MG63 (cell line): ENCODE data around the gene BCAR3. TPM values are rescaled to one million over a fixed set of nuclear protein-coding genes. Genes with fewer than 3 reads are reported as not detected.

Experiments
- DNase-seq: peaks from one replicate; pipeline ENCODE4 v3.0.0-alpha.2; 2020
- H3K27me3 ChIP-seq: fragments of 250-450 bp; sonication (Bioruptor Pico); 2 replicates; pipeline ENCODE4 v1.5.1; 2020; ENCODE audit warnings: mild to moderate bottlenecking, moderate library complexity
- H3K36me3 ChIP-seq: fragments of 250-450 bp; sonication (Bioruptor Pico); 2 replicates; pipeline ENCODE4 v1.5.1; 2020; ENCODE audit warnings: mild to moderate bottlenecking, moderate library complexity
- H3K4me3 ChIP-seq: fragments of 250-450 bp; sonication (Bioruptor Pico); 2 replicates; pipeline ENCODE4 v1.5.1; 2020; ENCODE audit warnings: mild to moderate bottlenecking, moderate library complexity
- H3K9me3 ChIP-seq: fragments of 250-450 bp; sonication (Bioruptor Pico); 2 replicates; pipeline ENCODE4 v1.5.1; 2020; ENCODE audit warnings: mild to moderate bottlenecking, moderate library complexity
- total RNA-seq: library from RNA; depleted of rRNA; stranded (reverse); fragments of >200 nt; shearing (Covaris generic); gene quantifications from 2 replicates; pipeline ENCODE4 v1.2.3, GENCODE V29; 2014; ENCODE audit warnings: low replicate concordance

The BCAR3 gene
- total RNA-seq, 1 experiment from 2014 or later: 26.0 TPM

- Histone ChIP-seq H3K27me3 (no peaks in the 10 kb centered on the region), H3K9me3 (no peaks in the 10 kb centered on the region), H3K4me3 (no peak overlapping the region), H3K36me3 (no peaks in the 10 kb centered on the region)
- peak; percentile 12 for DNase-seq
These were observed 128.7 kb downstream of the BCAR3 start for GRCh38 chr1:93552741-93553455.

DNA sequence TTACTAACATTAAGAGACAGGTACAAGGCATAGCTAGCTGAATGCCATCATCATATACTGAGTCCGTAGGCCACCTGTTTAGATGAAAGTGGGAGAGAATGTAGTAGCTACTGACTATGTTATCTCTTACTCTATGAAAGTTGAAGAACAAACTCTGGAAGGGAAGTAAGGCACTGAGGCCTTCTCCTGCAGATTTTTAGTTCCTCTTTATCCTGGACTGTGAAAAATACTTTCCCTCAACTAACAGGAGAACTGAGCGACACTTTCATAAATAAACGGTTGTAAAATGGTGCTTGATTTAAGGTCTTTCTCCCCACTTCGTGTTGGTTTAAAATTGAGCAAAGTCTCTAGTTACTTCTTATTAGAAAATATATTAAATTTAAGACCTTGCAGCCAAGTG, 131.8 kb downstream of the BCAR3 start:
- Histone ChIP-seq H3K27me3 (no peaks in the 10 kb centered on the region), H3K9me3 (no peaks in the 10 kb centered on the region), H3K4me3 (no peak overlapping the region), H3K36me3 (no peaks in the 10 kb centered on the region)
- no peak for DNase-seq

DNA sequence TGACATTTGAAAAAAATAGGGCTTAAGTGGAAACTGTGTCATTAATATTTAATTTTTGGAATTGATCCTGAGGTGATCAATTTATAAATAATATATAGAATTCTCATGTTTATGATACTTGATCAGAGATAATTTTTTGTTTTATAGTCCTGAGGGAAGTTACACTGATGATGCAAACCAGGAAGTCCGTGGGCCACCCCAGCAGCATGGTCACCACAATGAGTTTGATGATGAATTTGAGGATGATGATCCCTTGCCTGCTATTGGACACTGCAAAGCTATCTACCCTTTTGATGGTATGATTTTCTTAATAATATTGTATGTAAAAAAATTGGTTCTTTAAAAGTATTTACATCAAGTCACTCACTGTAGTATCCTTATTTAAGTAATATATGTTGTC, 132.5 kb downstream of the BCAR3 start:
- no peaks in the 10 kb centered on the region for H3K36me3 ChIP-seq
- no peaks in the 10 kb centered on the region for H3K27me3 ChIP-seq
- no peaks in the 10 kb centered on the region for H3K9me3 ChIP-seq
- DNase-seq: no peak
- no peak overlapping the region for H3K4me3 ChIP-seq

- Histone ChIP-seq H3K4me3 (no peak overlapping the region), H3K27me3 (no peaks in the 10 kb centered on the region), H3K9me3 (no peaks in the 10 kb centered on the region), H3K36me3 (no peaks in the 10 kb centered on the region)
- no peak for DNase-seq
These were observed 135.3 kb downstream of the BCAR3 start for GRCh38 chr1:93546162-93546863.

DNA sequence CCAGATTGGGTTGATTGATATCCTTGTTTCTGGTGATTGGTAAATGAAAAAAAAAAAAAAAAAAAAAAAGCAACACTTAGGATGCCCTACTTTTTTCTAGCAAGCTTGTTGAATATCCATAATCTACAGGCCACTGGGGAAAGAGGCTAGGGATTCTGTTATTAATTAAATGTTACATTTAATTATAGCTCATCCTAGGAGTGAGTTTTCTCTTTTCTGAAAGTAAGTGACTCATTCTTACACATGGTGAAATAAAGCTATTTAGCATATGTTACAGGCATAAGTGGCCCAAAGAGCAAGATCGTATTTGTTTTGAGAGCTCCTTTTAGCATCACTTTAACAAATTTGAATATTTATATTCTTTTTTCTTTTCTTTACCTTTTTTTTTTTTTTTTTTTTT, 139.2 kb downstream of the BCAR3 start:
- H3K9me3 ChIP-seq: no peaks in the 10 kb centered on the region
- no peaks in the 10 kb centered on the region for H3K27me3 ChIP-seq
- H3K4me3 ChIP-seq: no peak overlapping the region
- DNase-seq: no peak
- H3K36me3 ChIP-seq: no peaks in the 10 kb centered on the region

GRCh38 chr1:93541045-93541444, 140.6 kb downstream of the BCAR3 start:
- Histone ChIP-seq H3K36me3 (no peaks in the 10 kb centered on the region), H3K9me3 (no peaks in the 10 kb centered on the region)
- no peak for DNase-seq

DNA sequence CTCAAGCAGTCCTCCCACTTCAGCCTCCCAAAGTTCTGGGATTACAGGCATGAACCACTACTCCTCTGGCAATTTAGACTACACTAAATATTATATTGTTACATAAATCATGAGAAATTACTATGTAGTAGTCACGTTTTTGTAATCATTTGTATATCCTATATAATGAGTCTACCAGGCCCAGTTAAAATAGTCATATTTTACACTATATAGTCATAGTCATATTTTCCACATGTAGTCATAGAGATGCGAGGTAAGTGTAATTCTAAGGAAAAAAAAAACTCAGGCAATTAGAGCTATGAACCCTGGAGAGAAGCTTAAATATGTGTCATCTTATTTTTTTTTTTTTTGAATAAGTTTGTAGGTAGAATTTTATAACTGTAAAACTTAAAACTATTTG, 143.7 kb downstream of the BCAR3 start:
- Histone ChIP-seq H3K4me3 (no peak overlapping the region), H3K27me3 (no peaks in the 10 kb centered on the region), H3K9me3 (0 out of 2 replicates have a peak, but pooled peaks cover under 1% of the 10 kb centered on the region), H3K36me3 (no peaks in the 10 kb centered on the region)
- DNase-seq: no peak

More at GRCh38 chr1:93541045-93541444, 140.6 kb downstream of the BCAR3 start:
- H3K4me3 ChIP-seq: no peak overlapping the region
- no peaks in the 10 kb centered on the region for H3K27me3 ChIP-seq

DNA sequence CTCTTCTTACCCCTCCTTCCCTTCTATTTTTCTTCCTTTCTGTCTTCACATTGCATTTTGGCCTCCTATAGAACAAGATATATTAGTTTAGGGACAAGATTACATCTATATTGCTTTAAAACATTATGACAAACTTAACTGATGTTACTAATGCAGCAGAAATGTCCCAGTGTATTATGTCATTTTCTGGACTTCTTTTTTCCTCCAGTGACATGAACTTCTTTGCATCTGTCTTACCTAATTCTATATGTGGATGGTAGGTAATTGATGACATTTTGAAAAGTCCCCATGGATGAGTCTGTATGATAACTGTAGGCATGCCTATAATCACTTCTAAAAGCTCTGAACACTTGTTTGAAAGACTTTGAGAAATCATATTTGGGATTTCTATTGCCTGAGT, 144.2 kb downstream of the BCAR3 start:
- DNase-seq: no peak

GRCh38 chr1:93533677-93534076, 148.0 kb downstream of the BCAR3 start:
- H3K27me3 ChIP-seq: no peaks in the 10 kb centered on the region
- H3K9me3 ChIP-seq: 0 out of 2 replicates have a peak, but pooled peaks cover 5% of the 10 kb centered on the region
- DNase-seq: no peak
- no peak overlapping the region for H3K4me3 ChIP-seq
- no peaks in the 10 kb centered on the region for H3K36me3 ChIP-seq

More for the DNA sequence above, 144.2 kb downstream of the BCAR3 start:
- Histone ChIP-seq H3K4me3 (no peak overlapping the region), H3K9me3 (0 out of 2 replicates have a peak, but pooled peaks cover 5% of the 10 kb centered on the region), H3K36me3 (no peaks in the 10 kb centered on the region), H3K27me3 (no peaks in the 10 kb centered on the region)

GRCh38 chr1:93532780-93533378, 148.8 kb downstream of the BCAR3 start:
- Histone ChIP-seq H3K36me3 (no peaks in the 10 kb centered on the region), H3K4me3 (no peak overlapping the region), H3K9me3 (0 out of 2 replicates have a peak, but pooled peaks cover 5% of the 10 kb centered on the region), H3K27me3 (no peaks in the 10 kb centered on the region)
- DNase-seq: no peak

DNA sequence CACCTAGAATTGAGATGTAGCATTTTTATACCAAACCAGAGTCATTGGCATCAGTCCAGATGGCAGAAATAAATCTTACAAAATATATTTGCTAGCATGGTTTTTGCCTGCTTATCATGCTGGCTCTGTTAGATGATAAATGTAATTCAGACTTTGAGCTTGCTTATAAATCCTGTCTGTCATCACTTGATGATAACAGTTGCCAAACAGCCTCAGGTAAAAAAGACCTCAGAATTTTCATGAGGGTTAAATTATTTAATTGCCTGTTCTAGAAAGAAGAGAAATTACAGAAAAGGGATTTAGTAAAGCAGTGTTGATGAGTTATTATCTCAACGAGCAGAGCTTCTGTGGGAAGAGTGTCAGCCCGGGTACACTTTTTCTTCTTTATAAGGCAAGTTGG, 150.4 kb downstream of the BCAR3 start:
- H3K36me3 ChIP-seq: no peaks in the 10 kb centered on the region

DNA sequence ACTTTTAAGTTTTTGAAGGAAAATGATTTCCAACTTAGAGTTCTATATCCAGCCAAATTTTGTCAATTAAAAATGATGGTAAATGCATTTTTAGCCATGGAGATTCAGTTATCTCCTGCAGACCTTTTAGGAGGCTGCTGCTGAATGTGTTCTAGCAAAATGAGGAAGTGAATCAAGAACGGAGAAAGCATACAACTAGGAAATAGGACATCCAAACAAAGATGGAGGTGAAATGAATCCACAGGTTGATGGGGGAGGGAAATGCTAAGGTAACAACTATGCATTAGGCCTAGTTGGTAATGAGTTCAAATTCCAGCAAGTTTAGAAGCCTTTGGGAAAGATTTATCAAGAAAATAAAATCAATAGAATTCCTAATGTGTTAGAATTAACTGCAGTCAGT, 153.2 kb downstream of the BCAR3 start:
- Histone ChIP-seq H3K36me3 (no peaks in the 10 kb centered on the region), H3K27me3 (no peaks in the 10 kb centered on the region)
- DNase-seq: no peak

More for the DNA sequence above, 150.4 kb downstream of the BCAR3 start:
- 0 out of 2 replicates have a peak, but pooled peaks cover 5% of the 10 kb centered on the region for H3K9me3 ChIP-seq
- no peaks in the 10 kb centered on the region for H3K27me3 ChIP-seq
- H3K4me3 ChIP-seq: no peak overlapping the region
- no peak for DNase-seq

DNA sequence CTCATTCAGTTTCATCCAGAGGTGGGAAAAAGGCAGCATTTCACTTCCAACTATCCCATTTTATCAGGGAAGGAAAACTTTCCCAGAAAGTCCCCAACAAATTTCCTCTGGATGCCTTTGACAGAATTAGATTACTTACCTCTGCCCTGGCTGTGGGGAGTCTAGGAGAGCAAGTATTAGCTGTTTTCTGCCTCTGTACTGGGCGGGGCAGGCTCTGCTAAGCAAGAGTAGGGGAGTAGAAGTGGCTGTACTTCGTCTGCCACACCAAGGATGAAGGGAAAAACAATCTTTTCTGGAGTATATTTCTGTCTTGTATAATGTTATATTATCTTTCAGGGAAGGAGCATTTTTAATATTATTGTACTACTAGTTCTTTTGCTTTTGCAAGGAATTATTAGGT, 155.2 kb downstream of the BCAR3 start:
- no peak for DNase-seq
- Histone ChIP-seq H3K9me3 (no peaks in the 10 kb centered on the region; the same call in 1 of the 2 replicates), H3K4me3 (no peak overlapping the region), H3K27me3 (no peaks in the 10 kb centered on the region), H3K36me3 (no peaks in the 10 kb centered on the region)

More for the DNA sequence above, 153.2 kb downstream of the BCAR3 start:
- no peak overlapping the region for H3K4me3 ChIP-seq
- 0 out of 2 replicates have a peak, but pooled peaks cover 5% of the 10 kb centered on the region for H3K9me3 ChIP-seq

DNA sequence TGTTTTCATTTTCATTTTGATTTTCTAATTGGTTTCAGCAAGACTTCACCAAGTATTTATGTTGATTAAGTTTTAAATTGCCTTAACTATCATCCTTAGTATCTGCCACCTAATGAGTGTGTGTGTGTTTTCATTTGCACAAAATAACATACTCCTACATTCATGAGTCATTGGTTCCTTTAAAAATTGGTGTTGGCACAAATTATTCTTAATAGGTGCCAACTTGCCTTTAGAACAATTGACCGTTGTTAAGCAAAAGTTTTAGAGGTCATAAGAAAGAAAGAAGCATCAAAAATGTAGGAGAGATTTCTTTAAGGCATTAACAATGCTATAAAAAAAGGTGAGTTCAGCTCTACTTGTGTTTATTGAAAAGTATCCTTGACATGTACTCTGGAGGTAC, 156.2 kb downstream of the BCAR3 start:
- Histone ChIP-seq H3K27me3 (no peaks in the 10 kb centered on the region), H3K4me3 (no peak overlapping the region), H3K9me3 (no peaks in the 10 kb centered on the region; the same call in 1 of the 2 replicates), H3K36me3 (no peaks in the 10 kb centered on the region)
- DNase-seq: no peak

GRCh38 chr1:93522721-93523120, 158.9 kb downstream of the BCAR3 start:
- H3K9me3 ChIP-seq: no peaks in the 10 kb centered on the region; the same call in 1 of the 2 replicates
- no peaks in the 10 kb centered on the region for H3K36me3 ChIP-seq
- DNase-seq: no peak
- no peak overlapping the region for H3K4me3 ChIP-seq
- H3K27me3 ChIP-seq: no peaks in the 10 kb centered on the region

- H3K9me3 ChIP-seq: no peaks in the 10 kb centered on the region; the same call in 1 of the 2 replicates
- no peak for DNase-seq
- no peaks in the 10 kb centered on the region for H3K27me3 ChIP-seq
- H3K4me3 ChIP-seq: no peak overlapping the region
- no peaks in the 10 kb centered on the region for H3K36me3 ChIP-seq
These were observed 160.0 kb downstream of the BCAR3 start for GRCh38 chr1:93521618-93522017.

- DNase-seq: peak; percentile 28
- Histone ChIP-seq H3K36me3 (no peaks in the 10 kb centered on the region), H3K9me3 (no peaks in the 10 kb centered on the region; the same call in 1 of the 2 replicates), H3K4me3 (no peak overlapping the region), H3K27me3 (no peaks in the 10 kb centered on the region)
These were observed 162.3 kb downstream of the BCAR3 start for GRCh38 chr1:93519199-93519829.
